HUES48 (cell line): ENCODE results near the gene MSX1.

Experiments
- H3K27ac ChIP-seq: one replicate; pipeline ENCODE4 v1.7.0; 2013; ENCODE audit warnings: low read depth, low read length, inconsistent platforms
- H3K27me3 ChIP-seq: 2 replicates; pipeline ENCODE4 v1.6.1; 2013; ENCODE audit warnings: mild to moderate bottlenecking, low read length; ENCODE audit not compliant: control insufficient read depth, insufficient read depth
- H3K36me3 ChIP-seq: 2 replicates; pipeline ENCODE4 v1.6.1; 2013; ENCODE audit warnings: low read length; ENCODE audit not compliant: control insufficient read depth, insufficient read depth
- H3K4me1 ChIP-seq: 2 replicates; pipeline ENCODE4 v1.6.1; 2013; ENCODE audit warnings: mild to moderate bottlenecking, low read length; ENCODE audit not compliant: control insufficient read depth, insufficient read depth
- H3K4me3 ChIP-seq: 2 replicates; pipeline ENCODE4 v1.5.1; 2013; ENCODE audit warnings: mild to moderate bottlenecking, low read depth, low read length
- H3K9ac ChIP-seq: 2 replicates; pipeline ENCODE4 v1.6.1; 2013; ENCODE audit warnings: mild to moderate bottlenecking, low read depth, low read length, moderate library complexity
- H3K9me3 ChIP-seq: 2 replicates; pipeline ENCODE4 v1.6.1; 2013; ENCODE audit warnings: low read length; ENCODE audit not compliant: control insufficient read depth, insufficient read depth

The MSX1 gene

GRCh38 chr4:4889781-4890180 lies 30.3 kb downstream of the MSX1 start:
- Histone ChIP-seq H3K36me3 (no peaks in the 10 kb centered on the region), H3K27me3 (peaks cover 4% of the 10 kb centered on the region; the same call in 1 of the 2 replicates), H3K27ac (no peak overlapping the region)

GRCh38 chr4:4890574-4891255 lies 31.2 kb downstream of the MSX1 start:
- Histone ChIP-seq H3K27me3 (peaks cover 6% of the 10 kb centered on the region; the same call in 1 of the 2 replicates), H3K27ac (no peak overlapping the region), H3K4me3 (no peak overlapping the region), H3K9ac (no peak overlapping the region), H3K4me1 (no peaks in the 10 kb centered on the region), H3K9me3 (no peaks in the 10 kb centered on the region), H3K36me3 (no peaks in the 10 kb centered on the region)

More at GRCh38 chr4:4889781-4890180, 30.3 kb downstream of the MSX1 start:
- Histone ChIP-seq H3K9ac (no peak overlapping the region), H3K9me3 (no peaks in the 10 kb centered on the region), H3K4me1 (no peaks in the 10 kb centered on the region), H3K4me3 (no peak overlapping the region)

- no peak overlapping the region for H3K4me3 ChIP-seq
- H3K9me3 ChIP-seq = no peaks in the 10 kb centered on the region
- H3K9ac ChIP-seq = no peak overlapping the region
- H3K27me3 ChIP-seq = peaks cover 19% of the 10 kb centered on the region
- no peaks in the 10 kb centered on the region for H3K36me3 ChIP-seq
- no peak overlapping the region for H3K27ac ChIP-seq
- H3K4me1 ChIP-seq = no peaks in the 10 kb centered on the region
Observed at GRCh38 chr4:4893721-4894120, 34.3 kb downstream of the MSX1 start.

DNA sequence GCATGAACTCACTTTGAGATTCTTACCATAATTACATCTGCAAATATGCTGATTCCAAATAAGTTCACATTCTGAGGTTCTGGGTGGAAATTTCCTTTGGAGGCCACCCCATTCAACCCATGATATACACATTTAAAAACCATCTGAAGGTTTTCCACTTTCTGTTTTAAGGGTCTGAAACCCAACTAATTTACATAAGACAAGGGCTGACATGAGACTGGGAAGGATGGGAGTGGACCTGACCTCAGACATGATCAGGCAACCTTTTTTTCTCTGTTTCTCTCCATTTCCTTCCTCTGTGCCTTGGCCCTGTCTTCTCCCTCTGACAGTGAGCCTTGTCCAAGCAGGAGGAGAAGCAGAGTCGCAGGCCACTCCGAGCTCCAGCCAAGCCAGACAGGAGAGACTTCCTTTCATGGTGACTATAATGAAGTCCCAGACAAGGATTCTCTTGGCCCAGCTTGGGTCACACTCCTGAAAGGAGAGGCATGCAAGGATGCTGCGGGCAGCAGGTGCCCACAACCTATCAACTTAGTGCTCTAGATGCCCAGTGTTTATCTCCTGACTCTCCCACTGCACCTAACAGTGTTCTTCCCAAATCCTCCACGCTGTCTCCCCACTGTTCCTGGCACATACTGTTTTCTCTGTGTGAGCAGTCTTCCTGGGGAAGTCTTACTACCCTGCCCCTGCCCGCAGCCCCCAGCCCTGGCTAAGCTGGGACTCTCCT lies 39.9 kb downstream of the MSX1 start:
- Histone ChIP-seq H3K36me3 (no peaks in the 10 kb centered on the region), H3K4me3 (no peak overlapping the region), H3K9me3 (no peaks in the 10 kb centered on the region), H3K27me3 (peaks cover 32% of the 10 kb centered on the region), H3K27ac (no peak overlapping the region), H3K4me1 (no peaks in the 10 kb centered on the region), H3K9ac (no peak overlapping the region)

DNA sequence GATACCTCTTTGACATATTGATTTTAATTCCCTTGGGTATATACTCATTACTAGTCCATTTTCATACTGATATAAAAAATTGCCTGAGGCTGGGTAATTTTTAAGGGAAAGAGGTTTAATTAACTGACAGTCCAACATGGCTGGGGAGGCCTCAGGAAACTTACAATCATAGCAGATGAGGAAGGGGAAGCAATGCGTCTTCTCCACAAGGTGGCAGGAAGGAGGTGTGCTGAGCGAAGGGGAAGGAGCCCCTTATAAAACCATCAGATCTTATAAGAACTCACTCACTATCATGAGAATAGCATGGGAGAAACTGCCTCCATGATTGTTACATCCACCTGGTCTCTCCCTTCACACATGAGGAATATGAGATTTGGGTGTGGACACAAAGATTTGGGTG lies 42.4 kb downstream of the MSX1 start:
- H3K36me3 ChIP-seq = no peaks in the 10 kb centered on the region
- H3K9me3 ChIP-seq = no peaks in the 10 kb centered on the region
- peaks cover 30% of the 10 kb centered on the region for H3K27me3 ChIP-seq
- H3K4me1 ChIP-seq = no peaks in the 10 kb centered on the region
- H3K4me3 ChIP-seq = no peak overlapping the region
- H3K27ac ChIP-seq = no peak overlapping the region
- no peak overlapping the region for H3K9ac ChIP-seq

DNA sequence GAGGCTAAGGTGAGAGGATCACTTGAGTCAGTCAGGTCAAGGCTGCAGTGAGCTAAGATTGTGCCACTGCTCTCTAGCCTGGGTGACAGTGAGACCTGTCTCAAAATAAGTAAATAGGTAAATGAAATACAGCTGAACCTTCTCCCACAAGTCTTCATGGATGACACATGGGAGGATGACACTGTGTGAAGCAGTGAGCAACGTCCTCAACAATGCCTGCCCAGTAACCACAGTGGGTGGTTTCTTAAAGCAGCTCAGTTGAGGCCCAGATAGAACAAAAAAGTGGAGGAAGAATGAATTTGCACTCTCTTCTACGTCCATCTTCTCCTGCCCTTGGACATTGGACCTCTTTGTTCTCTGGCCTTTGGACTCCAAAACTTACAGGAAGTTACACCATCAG lies 52.7 kb downstream of the MSX1 start:
- peaks cover 20% of the 10 kb centered on the region for H3K27me3 ChIP-seq
- H3K27ac ChIP-seq = no peak overlapping the region
- no peaks in the 10 kb centered on the region for H3K4me1 ChIP-seq
- H3K9me3 ChIP-seq = no peaks in the 10 kb centered on the region
- no peaks in the 10 kb centered on the region for H3K36me3 ChIP-seq
- no peak overlapping the region for H3K4me3 ChIP-seq
- no peak overlapping the region for H3K9ac ChIP-seq

DNA sequence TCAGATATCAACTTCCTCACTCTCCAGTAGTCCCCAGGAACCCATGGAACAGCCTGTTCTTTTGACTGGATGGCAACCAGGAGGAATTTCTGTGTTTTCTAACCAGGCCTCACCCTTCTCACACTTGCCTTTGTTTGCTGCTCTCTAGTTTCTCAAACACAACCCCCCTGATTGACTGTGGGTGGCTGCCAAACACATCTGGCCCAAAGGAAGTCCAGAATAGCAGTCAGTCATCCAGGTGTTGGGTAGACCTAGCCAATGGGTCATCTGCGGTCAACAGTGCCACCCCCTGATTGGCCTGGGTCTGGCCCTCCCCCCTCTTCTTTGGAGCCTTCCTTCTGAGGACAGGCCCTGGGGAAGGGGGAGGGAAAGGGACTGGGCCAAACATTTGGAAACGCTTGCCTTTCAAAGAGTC lies 53.7 kb downstream of the MSX1 start:
- Histone ChIP-seq H3K36me3 (no peaks in the 10 kb centered on the region), H3K9ac (no peak overlapping the region), H3K9me3 (no peaks in the 10 kb centered on the region), H3K27me3 (peaks cover 15% of the 10 kb centered on the region), H3K4me1 (no peaks in the 10 kb centered on the region), H3K27ac (no peak overlapping the region), H3K4me3 (no peak overlapping the region)
